ENCODE results near the gene HOXB13. TPM values are rescaled to one million over a fixed set of nuclear protein-coding genes. Genes with fewer than 3 reads are reported as not detected.
A peak's percentile ranks its signal among the peaks of the same experiment; 100 is the strongest.

HOXB13 gene
- total RNA-seq = 0.08 TPM

GRCh38 chr17:48728232-48729231, at the start of gene HOXB13:
TSS of gene HOXB13 (minus strand) at chr17:48728750. CDS start at chr17:48728593, 157 bp downstream.
- ATAC-seq (no peak), DNase-seq (ENCODE audit: low spot score) (no peak)

DNA sequence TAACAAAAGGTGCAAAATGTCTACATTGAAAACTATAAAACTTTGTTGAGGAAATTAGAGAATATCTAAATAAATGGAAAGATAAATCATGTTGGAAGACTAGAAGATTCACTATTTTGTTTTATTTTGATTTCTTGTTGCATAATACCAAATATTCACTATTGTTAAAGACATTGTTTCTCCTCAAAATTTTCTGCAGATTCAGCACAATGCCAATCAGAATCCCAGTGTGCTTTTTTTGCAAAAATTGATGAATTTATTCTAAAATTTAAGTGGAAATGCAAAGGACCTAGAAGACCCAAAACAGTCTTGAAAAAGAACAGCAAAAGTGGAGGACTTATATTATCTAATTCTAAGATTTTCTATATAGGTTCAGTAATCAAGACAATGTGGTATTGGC, 48.1 kb upstream of the HOXB13 start:
- no peak for DNase-seq (ENCODE audit: low spot score)
- ATAC-seq = no peak

DNA sequence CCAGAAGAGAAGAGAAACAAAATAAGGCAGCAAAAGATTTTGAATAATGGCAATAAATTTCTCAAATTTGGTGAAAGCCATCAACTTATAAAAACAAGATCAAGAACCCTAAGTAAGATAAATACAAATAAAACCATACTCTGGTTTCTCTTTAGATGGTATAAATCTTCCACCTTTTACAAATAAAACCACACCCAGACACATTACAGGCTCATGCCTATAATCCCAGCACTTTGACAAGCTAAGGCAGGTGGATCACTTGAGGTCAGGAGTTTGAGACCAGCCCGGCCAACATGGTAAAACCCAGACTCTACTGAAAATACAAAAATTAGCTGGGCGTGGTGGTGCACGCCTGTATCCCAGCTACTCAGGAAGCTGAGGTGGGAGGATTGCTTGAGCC, 44.7 kb upstream of the HOXB13 start:
- DNase-seq (ENCODE audit: low spot score) = no peak
- ATAC-seq = no peak

DNA sequence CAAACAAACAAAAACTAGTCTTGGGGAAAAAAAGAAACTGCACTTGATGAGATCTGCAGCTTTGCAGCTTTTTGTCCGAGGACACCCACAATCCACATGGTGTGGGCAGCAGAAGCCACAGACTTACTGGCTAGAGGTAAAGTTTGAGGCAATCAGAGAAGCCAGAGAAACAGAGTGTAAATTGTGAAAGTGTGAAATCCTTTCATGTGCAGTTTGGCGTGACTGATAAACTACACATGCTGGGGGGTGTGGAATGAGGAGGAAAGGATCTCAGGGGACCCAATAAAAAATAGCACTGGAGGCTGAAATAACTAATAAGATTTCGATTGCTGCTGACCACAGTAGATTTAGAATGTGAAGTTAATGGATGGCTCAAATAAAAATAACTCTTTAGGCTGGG, 42.4 kb upstream of the HOXB13 start:
- no peak for ATAC-seq
- DNase-seq (ENCODE audit: low spot score) = no peak

DNA sequence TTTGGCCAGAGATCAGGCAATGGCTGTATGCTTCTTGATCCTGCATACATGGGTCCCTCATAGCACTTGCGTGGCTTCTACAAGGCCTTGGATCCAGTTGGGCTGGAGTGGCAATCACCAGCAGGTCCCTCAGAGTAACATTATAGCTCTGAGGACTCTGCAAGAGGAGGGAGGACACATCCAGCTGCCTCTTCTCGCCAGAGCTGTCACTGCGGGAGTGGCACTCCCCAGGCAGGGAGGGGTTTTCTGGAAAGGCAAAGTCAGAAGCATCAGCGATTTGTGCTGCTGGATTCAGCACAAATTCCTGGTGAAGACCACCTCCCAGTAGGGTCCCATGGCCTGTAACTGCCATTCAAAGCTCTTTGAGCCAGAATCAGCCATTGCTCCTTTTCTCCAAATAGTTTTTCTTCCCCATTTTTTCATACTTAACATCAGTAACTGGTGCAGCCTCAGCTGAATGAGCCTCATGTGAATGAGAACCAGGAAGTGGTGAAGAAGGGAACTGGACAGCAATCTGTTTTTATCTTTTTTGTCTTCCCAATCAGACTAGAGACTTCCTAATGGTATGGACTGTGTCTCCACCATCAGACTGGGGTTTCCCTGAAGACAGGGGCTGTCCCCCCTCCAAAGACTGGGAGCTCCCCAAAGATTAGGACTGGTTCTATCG, 40.6 kb upstream of the HOXB13 start:
- no peak for DNase-seq (ENCODE audit: low spot score)
- no peak for ATAC-seq

DNA sequence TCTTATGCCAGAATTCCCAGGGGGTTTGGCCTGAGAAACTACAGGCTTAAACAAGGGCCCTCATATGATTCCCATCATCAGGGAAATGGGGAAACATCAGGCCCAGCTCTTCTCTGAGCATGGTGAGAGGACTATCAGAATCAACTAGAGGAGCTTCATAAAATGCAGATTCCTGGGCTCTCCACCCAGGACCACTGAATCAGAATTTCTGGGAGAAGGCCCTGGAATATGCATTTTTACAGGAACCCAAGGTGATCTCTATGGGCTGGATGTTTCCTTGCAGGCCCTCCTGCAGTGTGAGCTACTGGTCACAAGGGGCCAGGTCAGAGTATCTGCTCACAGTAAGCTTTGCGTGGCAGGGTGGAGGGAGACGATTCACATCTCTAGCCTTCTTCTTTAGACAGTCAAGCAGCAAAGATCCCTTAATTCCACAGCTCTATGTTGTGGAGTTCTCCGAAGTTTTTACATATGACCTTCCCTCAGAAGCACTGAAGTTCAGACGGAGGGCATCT, 38.8 kb upstream of the HOXB13 start:
- DNase-seq (ENCODE audit: low spot score) = no peak
- ATAC-seq = no peak

GRCh38 chr17:48761114-48761513, 32.6 kb upstream of the HOXB13 start:
- ATAC-seq = no peak
- DNase-seq (ENCODE audit: low spot score) = no peak

DNA sequence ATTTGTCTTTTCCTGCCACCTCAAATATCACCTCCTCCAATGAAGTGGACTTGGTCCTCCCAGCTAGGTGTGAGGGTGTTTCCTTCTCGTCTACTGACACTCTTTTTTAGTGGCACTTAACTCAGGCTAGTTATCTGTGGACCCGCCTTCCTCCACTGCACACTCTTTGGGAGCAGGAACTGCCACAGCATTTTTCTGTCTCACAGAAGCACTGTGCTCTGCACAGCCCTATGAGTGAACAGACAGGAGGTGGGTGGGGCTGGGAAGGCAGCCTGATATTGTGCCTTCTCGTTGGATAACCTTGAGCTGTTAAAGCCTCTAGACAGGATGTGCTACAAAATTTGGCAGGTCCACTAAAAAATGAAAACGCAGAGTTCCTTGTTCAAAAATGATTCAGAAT, 31.9 kb upstream of the HOXB13 start:
- peak; percentile 43 for ATAC-seq
- no peak for DNase-seq (ENCODE audit: low spot score)

DNA sequence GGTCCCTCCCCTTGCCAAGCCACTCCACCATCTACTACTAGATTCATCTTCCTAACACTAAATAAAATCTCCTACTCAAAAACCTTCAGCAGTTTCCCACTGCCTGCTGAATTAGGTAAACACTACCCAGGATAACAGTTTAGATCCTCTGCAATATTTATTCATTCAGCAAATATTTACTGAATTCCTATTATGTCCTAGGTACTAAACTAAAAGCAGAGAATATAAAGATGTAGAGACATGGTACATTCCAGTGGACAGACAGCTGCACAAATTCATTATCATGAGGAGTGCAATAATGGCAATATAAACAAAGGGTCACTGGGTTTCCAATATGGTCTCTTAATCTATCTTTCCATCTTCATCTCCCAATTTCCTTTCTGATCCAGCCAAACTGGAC, 30.7 kb upstream of the HOXB13 start:
- DNase-seq (ENCODE audit: low spot score) = no peak
- ATAC-seq = no peak

- ATAC-seq = no peak
- DNase-seq (ENCODE audit: low spot score) = no peak
These were observed 29.0 kb upstream of the HOXB13 start for GRCh38 chr17:48757524-48757961.

DNA sequence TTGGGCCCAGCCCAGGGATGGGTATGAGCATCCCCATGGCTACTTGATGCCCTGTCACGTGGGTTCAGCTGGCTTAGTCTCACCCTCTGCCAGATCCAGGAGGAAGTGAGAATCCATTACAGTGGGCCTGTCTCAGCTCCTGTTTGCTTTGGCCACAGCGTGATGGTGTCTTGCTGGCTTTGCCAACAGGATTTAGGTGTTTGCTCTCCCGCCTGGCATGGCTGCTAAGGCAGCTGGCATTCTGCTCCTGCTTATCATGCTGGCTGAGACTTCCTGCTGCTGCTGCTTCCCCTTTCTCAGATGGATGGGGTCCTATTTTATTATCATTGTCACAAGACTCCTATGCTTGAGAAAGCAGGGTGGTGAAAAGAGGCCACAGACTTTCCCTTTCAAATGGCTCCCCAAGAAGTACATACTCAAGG, 28.3 kb upstream of the HOXB13 start:
- ATAC-seq (no peak), DNase-seq (ENCODE audit: low spot score) (no peak)

GRCh38 chr17:48755356-48755755, 26.8 kb upstream of the HOXB13 start:
- ATAC-seq = no peak
- DNase-seq (ENCODE audit: low spot score) = no peak

DNA sequence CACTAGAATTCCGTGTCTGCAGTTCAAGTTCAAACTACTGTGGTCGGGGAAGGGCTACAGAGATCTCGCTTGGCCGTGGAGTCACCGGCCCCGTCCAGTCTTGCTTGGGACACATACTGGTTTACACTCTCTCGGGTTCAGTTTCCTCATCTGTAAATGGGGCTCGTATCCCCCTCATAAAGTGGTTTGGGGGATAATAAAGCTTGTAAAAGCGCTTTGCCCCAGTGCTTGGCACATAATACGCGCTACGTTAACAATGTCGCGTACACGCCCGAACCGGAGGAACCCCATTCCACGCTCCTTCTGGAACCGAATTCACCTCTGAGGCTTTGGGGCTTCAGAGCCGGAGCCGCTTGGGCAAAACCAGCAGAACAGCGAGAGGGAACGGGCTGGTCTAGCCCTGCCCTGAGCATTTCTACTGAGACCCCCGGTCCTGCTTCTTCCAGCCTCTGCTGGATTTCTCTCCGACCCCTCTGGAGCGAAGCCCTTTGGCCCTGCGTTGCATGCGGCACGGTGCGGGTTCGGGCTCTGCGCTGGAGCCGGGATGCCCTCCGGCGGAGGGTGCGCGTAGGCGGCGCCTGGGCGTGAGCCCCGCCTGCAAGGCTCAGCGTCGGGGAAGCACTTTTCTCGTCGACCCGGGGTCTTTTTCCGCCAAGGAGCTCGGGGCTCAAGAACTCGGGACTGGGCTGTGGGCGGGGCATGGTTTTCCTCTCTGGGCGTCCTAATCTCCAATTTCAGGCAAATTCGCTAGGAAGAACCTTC, 26.1 kb upstream of the HOXB13 start:
- DNase-seq (ENCODE audit: low spot score) (no peak), ATAC-seq (no peak)

- DNase-seq (ENCODE audit: low spot score) (no peak), ATAC-seq (no peak)
These were observed 25.4 kb upstream of the HOXB13 start for GRCh38 chr17:48753794-48754499.

DNA sequence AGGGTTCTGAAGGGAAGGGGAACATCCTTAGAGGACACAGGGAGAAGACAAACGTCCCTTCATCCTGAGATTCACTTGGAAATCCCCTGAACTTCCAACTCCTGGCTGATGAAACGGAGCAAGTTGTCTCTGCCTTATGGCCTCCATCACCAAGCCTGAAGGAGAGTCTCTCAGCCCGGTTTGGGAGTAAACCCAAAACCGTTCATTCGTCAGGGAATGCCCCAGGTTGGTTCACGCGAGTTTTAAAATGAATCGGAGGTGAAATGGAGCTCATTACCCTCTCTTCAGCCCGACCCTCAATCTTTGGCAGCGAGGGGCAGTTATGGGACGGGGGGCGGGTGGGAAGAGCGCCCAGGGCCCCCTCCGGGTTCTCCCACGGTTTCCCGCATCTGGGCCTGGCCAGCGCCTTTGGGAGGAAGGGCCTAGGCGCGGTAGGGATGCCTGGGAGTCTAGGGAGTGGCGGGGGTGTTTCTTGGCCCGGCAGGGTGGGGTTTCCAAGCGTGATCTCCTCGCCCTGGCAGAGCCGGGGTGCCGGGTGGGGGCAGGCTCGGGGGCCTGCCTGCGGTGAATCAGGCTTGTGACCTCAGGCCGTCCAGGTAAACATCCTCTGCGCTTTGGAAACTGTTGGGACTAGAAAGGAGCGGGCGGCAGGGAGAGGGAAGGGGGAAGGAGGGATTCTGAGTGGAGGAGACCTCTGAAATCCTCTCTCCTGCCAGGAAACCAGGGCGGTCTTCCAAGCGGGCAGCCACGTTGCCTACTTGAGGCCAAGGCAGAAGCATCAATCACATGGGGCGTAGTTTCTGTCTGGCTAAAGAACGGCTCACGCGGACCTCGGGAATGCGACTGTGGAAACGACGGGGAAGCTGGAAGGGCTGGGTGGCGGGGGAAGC, 24.1 kb upstream of the HOXB13 start:
- no peak for DNase-seq (ENCODE audit: low spot score)
- no peak for ATAC-seq

DNA sequence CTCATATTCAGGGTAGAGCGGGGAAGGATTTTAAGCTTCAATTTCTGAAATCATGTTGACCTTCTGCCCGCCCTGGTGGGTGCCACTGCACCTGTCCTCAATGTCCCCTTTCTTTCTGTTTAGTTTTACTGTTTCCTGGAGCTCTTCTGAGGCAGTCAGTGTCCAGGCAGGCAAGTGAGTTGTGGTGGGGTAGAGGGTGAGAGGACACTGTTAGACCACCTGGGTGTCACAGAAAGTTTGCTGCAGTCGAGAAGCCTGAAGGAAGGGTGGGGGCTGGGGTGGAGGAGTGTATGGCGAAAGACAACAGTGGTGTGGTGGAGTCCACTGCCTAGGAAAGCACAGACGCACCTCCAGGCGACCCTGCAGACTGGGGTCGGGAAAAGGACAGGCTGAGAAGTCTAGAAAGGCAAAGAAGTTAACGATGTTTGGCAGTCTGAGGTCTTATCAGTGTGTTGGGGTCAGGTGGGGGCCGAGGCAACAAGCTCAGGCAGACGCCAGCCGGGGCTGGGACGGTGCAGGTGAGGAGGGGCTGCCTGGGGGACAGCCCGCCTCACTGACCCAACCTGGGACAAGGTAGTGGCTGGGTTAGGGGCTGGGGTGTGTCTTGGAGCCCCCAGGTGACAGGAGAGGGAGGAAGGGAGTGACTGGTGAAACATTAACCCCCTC, 23.3 kb upstream of the HOXB13 start:
- DNase-seq (ENCODE audit: low spot score) (no peak), ATAC-seq (no peak)

- no peak for ATAC-seq
These were observed 22.6 kb upstream of the HOXB13 start for GRCh38 chr17:48751172-48751571.

DNA sequence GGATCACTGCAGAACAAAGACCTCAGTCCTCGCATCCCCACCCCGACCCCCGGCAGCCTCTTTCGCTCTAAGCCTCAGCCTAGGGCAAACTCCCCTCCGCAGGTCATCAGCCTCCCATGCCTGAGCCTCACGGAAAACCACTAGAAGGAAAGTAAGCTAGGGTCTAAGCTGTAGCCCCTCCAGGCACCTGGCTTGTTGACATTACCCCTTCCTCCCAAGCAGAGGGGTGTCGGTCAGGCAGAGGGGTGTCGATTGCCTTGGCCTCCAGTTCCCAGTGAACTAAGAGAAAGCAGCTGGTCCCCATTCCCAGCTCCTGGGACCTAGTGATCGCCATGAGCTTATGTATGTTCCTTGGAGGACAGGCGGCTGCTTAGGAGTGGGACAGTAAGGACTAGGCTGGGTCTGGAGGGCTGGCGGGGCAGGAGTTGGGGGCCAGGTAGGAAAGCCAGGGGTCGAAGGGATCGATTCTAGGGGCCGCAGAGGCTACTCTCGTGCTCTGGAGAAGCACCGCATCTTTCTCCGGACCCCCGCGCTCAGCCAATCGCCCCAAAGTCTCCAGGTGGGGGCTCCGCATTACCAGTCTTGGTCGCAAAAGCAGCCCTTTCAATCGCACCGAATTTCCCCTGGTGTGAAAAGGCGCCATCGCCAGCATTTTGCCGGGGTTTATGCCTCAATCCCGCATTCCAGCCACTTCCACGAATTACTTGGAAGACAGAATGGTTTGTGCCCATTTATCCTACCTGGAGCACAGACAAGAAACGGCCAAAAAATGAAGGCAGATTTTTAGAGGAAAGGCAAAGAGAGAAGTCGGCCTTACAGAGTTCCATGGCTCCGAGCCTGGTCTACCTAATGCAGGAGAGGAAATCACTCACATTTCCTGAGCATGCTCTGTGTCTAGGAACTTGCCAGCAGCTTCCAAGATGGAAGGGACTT, 21.3 kb upstream of the HOXB13 start:
- no peak for ATAC-seq
- DNase-seq (ENCODE audit: low spot score) = no peak

More at GRCh38 chr17:48751172-48751571, 22.6 kb upstream of the HOXB13 start:
- DNase-seq (ENCODE audit: low spot score) = no peak
